GM19238 (cell line): ENCODE data around the gene PDE4D.
A peak's percentile ranks its signal among the peaks of the same experiment; 100 is the strongest.
"Not testable (repeated sequence)": the region's sequence is repeated elsewhere in the genome, so short reads cannot be mapped to it uniquely, and the experiment has no call there.

ENCODE experiments used
- DNase-seq: peaks from one replicate; pipeline ENCODE4 v3.0.0; 2011; ENCODE audit warnings: low spot score; ENCODE audit not compliant: insufficient read length

The PDE4D gene

GRCh38 chr5:59424515-59424914 is 469.0 kb downstream of the PDE4D start:
- DNase-seq = no peak

GRCh38 chr5:59423021-59423420 is 470.5 kb downstream of the PDE4D start:
- DNase-seq = no peak

GRCh38 chr5:59421986-59422941 is 471.3 kb downstream of the PDE4D start:
- DNase-seq = no peak

DNA sequence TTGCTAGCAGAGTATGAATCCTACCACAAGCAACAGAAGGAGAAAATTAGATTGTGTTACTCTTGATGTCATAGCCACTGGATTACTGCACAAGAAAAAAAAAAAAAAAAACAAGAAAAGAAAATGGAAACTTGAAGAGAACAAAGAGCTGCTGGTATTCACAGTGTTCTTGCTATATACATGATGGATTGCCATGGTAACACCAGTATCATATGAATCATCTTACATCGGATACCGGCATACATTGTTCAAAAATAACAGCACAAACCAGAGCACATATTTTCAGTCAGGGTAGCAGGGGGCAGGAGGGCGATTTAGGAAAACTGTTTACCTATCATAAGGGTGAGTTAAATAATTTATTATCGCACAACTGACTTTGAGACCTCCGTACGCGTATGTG is 472.9 kb downstream of the PDE4D start:
- no peak for DNase-seq

DNA sequence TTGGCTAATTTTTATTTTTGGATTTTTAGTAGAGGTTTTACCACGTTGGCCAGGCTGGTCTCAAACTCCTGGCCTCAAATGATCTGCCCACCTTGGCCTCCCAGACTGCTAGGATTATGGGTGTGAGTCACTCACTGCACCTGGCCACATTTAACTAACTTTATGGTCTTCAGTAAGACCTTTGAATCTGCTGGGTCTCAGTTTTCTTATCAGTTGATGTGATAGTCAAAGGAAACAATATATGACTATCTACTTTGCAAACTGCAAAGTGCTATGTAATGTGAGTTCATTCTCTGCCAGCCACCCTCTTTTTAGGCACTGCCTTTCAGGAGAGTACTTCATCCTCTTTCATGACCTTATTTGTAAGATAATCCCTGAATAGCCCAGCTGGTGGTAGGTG is 474.7 kb downstream of the PDE4D start:
- no peak for DNase-seq

DNA sequence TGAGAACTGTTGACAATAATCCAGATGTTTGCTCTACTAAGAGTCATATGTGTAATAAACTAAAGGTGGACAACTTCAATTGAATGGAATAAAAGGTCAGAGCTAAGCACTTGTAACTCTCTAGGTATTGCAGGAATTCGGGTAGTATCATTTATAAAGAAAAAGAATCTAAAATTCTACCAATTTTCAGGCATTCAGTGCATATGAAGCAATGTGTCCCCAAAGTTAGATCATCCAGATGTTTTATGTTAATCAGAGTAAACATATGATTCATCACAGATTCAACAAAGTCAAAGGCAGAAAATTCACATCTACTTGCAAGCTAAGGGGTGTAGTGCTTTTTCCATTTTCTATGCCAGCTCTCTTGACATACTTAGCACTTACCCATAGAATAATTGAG is 477.1 kb downstream of the PDE4D start:
- DNase-seq = no peak

- DNase-seq = no peak
Observed at GRCh38 chr5:59416026-59416425, 477.5 kb downstream of the PDE4D start.

GRCh38 chr5:59412428-59412827 is 481.1 kb downstream of the PDE4D start:
- no peak for DNase-seq

GRCh38 chr5:59408997-59409396 is 484.5 kb downstream of the PDE4D start:
- DNase-seq = not testable (repeated sequence)

- DNase-seq = no peak
Observed at GRCh38 chr5:59407967-59408366, 485.6 kb downstream of the PDE4D start.

DNA sequence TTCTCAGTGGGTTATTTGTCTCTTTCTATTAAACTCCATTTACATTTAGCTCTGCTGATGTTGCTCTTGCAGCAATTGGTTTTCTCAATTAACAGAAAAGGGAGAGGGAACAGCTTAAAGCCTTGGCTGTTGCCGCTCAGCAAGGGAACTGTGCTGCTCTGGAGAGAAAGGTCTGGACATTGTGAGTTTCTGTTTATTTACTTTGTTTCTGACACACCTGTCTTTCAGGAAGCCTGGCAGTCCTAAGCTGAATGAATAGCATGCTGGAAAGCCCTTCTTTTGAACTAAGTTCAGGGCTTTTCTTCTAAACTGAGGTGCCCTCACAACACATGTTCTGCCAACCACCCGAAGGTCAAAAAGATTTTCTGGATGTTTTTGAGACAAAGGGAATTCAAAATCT is 491.9 kb downstream of the PDE4D start:
- no peak for DNase-seq

- not testable (repeated sequence) for DNase-seq
Observed at GRCh38 chr5:59394956-59395355, 498.6 kb downstream of the PDE4D start.

DNA sequence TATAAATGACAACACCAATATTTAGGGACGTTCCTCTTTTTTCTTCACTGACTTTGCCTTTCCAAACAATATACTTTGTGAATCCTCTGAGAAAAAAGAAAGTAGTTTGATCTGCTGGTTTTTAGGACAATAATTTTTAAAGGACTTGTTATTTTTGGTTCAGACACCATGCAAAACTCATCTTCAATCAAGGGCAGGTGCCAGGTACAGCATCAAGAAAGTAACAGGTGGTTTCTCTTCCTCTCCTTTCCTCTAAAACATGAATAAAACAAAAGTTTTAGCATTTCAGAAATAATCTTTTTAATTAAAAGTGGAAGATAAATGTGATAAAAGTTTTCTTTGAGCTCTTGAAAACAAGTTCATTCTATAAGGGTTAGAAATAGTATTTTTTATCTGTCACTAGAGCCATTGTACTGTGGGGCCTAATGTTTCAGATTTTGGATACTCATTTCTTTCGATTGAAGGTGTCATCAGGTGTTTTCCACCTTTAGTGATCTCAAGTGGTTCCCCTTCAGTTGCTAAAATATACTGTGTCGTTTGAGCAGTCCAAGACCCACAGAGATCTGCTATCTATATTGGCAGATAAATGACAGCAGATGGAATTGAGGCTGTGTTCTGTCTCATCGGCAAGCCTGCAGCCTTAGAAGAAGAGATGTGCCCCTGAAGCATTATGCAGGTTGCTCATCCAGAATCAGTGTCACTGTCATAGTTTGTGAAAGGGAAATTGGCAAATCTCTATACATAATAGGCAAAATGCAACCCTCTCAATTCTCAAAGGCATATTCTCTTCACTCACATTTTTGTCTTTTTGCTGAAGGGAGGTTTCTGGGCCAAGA is 499.7 kb downstream of the PDE4D start:
- DNase-seq = no peak

DNA sequence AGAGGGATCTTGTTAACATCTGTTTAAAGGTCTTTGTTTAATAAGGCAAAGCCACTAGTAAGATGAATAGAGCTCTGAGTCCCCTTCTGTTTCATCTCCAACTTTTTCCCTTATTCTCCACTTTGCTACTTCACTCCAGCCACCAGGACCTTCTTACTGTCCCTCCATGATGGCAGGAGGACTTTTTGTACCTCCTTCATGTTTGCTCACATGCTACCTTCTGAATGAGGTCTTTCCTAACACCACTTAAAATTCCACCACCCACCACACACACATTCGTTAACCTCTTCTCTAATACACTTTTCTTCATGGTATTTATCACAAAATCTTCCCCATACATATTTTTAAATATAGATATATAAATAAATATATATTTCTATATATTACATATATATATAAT is 501.9 kb downstream of the PDE4D start:
- DNase-seq = no peak

GRCh38 chr5:59390989-59391388 is 502.5 kb downstream of the PDE4D start:
- no peak for DNase-seq

- DNase-seq = no peak
Observed at GRCh38 chr5:59390074-59390659, 503.4 kb downstream of the PDE4D start.

GRCh38 chr5:59387127-59387526 is 506.4 kb downstream of the PDE4D start:
- no peak for DNase-seq

GRCh38 chr5:59385700-59386099 is 507.8 kb downstream of the PDE4D start:
- no peak for DNase-seq

DNA sequence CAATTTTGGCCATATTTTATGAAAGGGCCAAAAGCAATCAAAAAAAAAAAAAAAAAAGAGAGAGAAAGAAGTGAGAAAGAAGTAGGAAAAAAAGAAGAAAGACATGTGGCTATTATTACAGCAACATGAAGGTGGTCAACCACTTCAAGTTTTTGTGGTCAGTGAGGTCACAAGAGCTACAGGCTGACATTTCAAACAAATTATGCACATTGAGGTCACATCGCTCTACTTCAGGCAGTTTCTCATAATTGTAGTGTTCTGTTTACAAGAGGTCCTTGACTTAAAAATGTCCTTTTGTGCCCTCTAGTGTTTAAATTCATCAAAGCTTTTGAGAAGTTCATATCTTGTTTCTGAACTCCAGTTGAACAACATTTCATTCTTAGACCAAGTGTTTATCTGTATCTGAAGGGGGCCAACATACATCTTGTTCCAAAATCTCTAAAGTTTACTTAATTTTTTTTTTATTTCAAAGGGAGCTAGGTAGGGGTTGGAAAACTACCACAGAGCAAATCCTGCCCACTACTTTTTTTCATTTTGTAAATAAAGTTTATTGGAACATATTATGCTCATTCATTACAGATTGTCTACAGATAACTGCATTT is 513.1 kb downstream of the PDE4D start:
- DNase-seq = peak; percentile 8

- DNase-seq = not testable (repeated sequence)
Observed at GRCh38 chr5:59374036-59374435, 519.5 kb downstream of the PDE4D start.

DNA sequence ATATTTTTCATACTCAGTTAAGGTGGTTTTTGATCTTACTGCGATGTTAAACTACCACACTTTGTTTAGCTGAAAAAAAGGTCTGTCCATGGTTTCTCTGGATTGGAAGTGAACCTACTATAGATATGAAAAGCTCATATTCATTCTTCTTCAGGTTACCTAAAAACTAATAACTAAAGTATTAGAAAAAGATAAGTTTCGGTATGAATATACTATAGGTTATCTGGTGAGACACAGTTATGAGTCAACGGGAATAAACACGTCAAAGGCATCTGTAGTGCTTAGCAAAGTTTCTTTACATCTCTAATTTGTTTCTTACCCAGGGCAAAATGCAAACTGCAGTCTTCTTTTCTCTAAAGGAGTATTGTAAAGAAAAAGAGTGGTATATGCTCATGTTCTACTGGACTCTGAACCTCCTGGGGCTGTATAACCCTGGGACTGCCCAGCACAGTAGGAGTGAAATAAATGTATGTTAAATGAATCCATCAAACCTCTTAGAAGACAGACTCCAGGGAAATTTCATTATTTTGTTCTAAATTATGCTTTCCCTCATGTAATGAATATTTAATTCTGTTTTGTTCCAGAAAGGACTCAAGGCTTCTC is 521.9 kb downstream of the PDE4D start:
- no peak for DNase-seq
